ENCODE measurements around the gene KIF16B. TPM values are rescaled to one million over a fixed set of nuclear protein-coding genes. Genes with fewer than 3 reads are reported as not detected.

KIF16B gene
- total and polyA plus RNA-seq, 2 of the 8 experiments (the other 6 are each of a cell fraction or from before 2014, with no cell fraction given), result 3.0 to 9.2 TPM

GRCh38 chr20:16311756-16312155, 261.5 kb downstream of the KIF16B start:
- DNase-seq (ENCODE audit: low read depth in 1 of 2, low spot score in 2 of 2) (no peak), FAIRE-seq (no peak)
- Histone ChIP-seq H2AFZ (ENCODE audit: low read length) (no peak overlapping the region), H2BK15ac (ENCODE audit: low read length) (no peak overlapping the region), H4K20me1 (replicated peaks in 1 of 2; ENCODE audit: control insufficient read depth in 1 of 2, insufficient read depth in 2 of 2, low read length in 2 of 2) (no peaks in the 10 kb centered on the region), H3K18ac (ENCODE audit: extremely low read depth, low read length) (no peak overlapping the region), H4K91ac (replicated peaks; ENCODE audit: insufficient read length, low read length) (no peak overlapping the region), H3K4me3 (ENCODE audit: extremely low read depth in 1 of 4, insufficient read depth in 2 of 4, low read depth in 3 of 4, low read length in 4 of 4) (no peak overlapping the region), H4K8ac (ENCODE audit: extremely low read depth, insufficient read depth, low read length) (no peak overlapping the region), H2AK5ac (ENCODE audit: low read depth, low read length) (no peak overlapping the region), H3K79me2 (ENCODE audit: control insufficient read depth in 1 of 2, insufficient read depth in 2 of 2, low read length in 2 of 2) (no peaks in the 10 kb centered on the region), H3K23me2 (ENCODE audit: low read depth, low read length) (no peaks in the 10 kb centered on the region), H2BK120ac (replicated peaks; ENCODE audit: low read depth, low read length) (no peak overlapping the region), H2BK12ac (ENCODE audit: low read depth, low read length) (no peak overlapping the region), H3K27ac (ENCODE audit: low read depth, low read length) (no peak overlapping the region), H3K36me3 (ENCODE audit: control insufficient read depth in 2 of 4, insufficient read depth in 4 of 4, low read length in 3 of 4) (no peaks in the 10 kb centered on the region), H4K5ac (ENCODE audit: insufficient read length, low read depth, low read length) (no peak overlapping the region), H3K9me3 (ENCODE audit: insufficient read depth in 2 of 2, low read depth in 1 of 2, low read length in 1 of 2) (no peaks in the 10 kb centered on the region), H2BK20ac (ENCODE audit: low read length) (no peak overlapping the region), H3K4me2 (ENCODE audit: insufficient read depth in 1 of 2, low read depth in 2 of 2, low read length in 2 of 2) (no peak overlapping the region), H3K4me1 (replicated peaks in 1 of 4; ENCODE audit: control insufficient read depth in 3 of 4, insufficient read depth in 4 of 4, low read length in 3 of 4) (no peaks in the 10 kb centered on the region), H2BK5ac (ENCODE audit: low read depth, low read length) (no peak overlapping the region), H3K23ac (ENCODE audit: insufficient read length) (no peak overlapping the region), H3K4ac (replicated peaks; ENCODE audit: insufficient read length, low read depth, low read length) (no peak overlapping the region), H3K79me1 (ENCODE audit: low read depth, low read length) (no peaks in the 10 kb centered on the region), H3K14ac (ENCODE audit: insufficient read length) (no peak overlapping the region), H3K9ac (replicated peaks in 1 of 4; ENCODE audit: extremely low read depth in 1 of 4, low read depth in 3 of 4, low read length in 3 of 4) (no peak overlapping the region), H3K27me3 (replicated peaks in 1 of 4; ENCODE audit: control insufficient read depth in 3 of 4, extremely low read depth in 1 of 4, insufficient read depth in 3 of 4, low read length in 3 of 4) (no peaks in the 10 kb centered on the region), H3K56ac (replicated peaks; ENCODE audit: insufficient read length, low read depth, low read length) (no peak overlapping the region)
- CTCF ChIA-PET (ENCODE audit: partially characterized antibody), result interaction anchor here (0.7 kb wide), 1 partner anchor 164 kb away, joined by 3 read pairs; no protein-coding TSS in a partner anchor
- POLR2A ChIA-PET (ENCODE audit: partially characterized antibody), result no interaction called here
- WGBS, 2 experiments (ENCODE audit: extremely low coverage in 1 of 2, insufficient coverage in 1 of 2, insufficient read length in 1 of 2, insufficient replicate concordance in 2 of 2, low coverage in 1 of 2, low lambda C conversion rate in 2 of 2, missing lambda C conversion rate in 1 of 2), result 88% methylated on average over 1 of the region's 1 CpG; no CpG with 5 or more reads in 1 of the 2 experiments
- TF ChIP-seq NRF1 (IDR thresholded peaks at IDR 0.05; ENCODE audit: low read depth, low read length) (no peak), GABPA (IDR thresholded peaks at IDR 0.05; ENCODE audit: borderline replicate concordance, insufficient read depth, low read length) (no peak), E2F6 (IDR thresholded peaks at IDR 0.05) (no peak), SP1 (IDR thresholded peaks at IDR 0.05; ENCODE audit: low read depth, low read length) (no peak), SIRT6 (IDR thresholded peaks at IDR 0.05; ENCODE audit: low read length) (no peak), SIN3A (conservative IDR thresholded peaks at IDR 0.05 in 1 of 2, IDR thresholded peaks at IDR 0.05 in 1 of 2; ENCODE audit: low read depth in 1 of 2, low read length in 2 of 2) (no peak), SP4 (IDR thresholded peaks at IDR 0.05; ENCODE audit: low read length) (no peak), JUND (IDR thresholded peaks at IDR 0.05; ENCODE audit: low read length) (no peak), BRCA1 (IDR thresholded peaks at IDR 0.05; ENCODE audit: low read depth, low read length) (no peak), TAF1 (IDR thresholded peaks at IDR 0.05; ENCODE audit: low read depth, low read length) (no peak)

All from H1 (cell line).